ENCODE data around the gene ASAH2. TPM values are rescaled to one million over a fixed set of nuclear protein-coding genes. Genes with fewer than 3 reads are reported as not detected.

The ASAH2 gene
- total and polyA plus RNA-seq, 11 donors: 0.25 to 2.9 (median 1.00) TPM

DNA sequence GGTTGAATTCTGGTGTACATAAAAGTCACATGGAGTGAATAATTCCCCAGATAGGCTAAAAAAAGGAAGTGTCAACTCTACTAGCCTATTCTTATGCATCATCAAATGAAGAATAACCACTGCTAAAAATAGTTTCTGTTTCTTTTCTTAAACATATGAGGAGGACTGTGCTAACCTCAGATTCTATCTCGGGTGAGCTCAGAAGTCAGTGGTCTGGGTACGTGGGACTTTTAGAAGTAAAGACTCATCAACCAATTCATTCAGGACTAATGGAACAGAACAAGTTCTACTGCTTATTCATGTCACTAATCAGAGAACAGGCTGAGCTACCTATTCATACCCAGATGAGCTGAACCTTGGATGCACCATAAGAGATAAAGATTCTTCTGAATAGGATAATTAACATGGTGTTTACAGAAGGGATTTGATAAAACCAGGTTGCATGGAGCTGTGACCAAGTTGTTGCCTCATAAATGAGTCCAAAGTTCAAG lies 9.5 kb upstream of the ASAH2 start:
- TF ChIP-seq POLR2A (IDR thresholded peaks at IDR 0.05): no peak
- TF ChIP-seq, protein P1, sequence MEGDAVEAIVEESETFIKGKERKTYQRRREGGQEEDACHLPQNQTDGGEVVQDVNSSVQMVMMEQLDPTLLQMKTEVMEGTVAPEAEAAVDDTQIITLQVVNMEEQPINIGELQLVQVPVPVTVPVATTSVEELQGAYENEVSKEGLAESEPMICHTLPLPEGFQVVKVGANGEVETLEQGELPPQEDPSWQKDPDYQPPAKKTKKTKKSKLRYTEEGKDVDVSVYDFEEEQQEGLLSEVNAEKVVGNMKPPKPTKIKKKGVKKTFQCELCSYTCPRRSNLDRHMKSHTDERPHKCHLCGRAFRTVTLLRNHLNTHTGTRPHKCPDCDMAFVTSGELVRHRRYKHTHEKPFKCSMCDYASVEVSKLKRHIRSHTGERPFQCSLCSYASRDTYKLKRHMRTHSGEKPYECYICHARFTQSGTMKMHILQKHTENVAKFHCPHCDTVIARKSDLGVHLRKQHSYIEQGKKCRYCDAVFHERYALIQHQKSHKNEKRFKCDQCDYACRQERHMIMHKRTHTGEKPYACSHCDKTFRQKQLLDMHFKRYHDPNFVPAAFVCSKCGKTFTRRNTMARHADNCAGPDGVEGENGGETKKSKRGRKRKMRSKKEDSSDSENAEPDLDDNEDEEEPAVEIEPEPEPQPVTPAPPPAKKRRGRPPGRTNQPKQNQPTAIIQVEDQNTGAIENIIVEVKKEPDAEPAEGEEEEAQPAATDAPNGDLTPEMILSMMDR (IDR thresholded peaks at IDR 0.05): no peak
- peaks cover 0 to 12% (median 0%) of the 10 kb centered on the region in 12 donors for H3K4me1 ChIP-seq
- no peak for DNase-seq
- H3K27me3 ChIP-seq: peaks cover 0 to 5% (median 0%) of the 10 kb centered on the region in 9 donors
- H3K4me3 ChIP-seq: no peak overlapping the region
- WGBS, 4 donors: 30 to 49% (median 40%) methylated on average over 2 of the region's 2 CpGs
- no peaks in the 10 kb centered on the region for H3K9me3 ChIP-seq
- no peak for ATAC-seq
- intact Hi-C loops (cut with DNase I): no loop called here
- H3K27ac ChIP-seq: no peak overlapping the region
- H3K36me3 ChIP-seq: no peaks in the 10 kb centered on the region

DNA sequence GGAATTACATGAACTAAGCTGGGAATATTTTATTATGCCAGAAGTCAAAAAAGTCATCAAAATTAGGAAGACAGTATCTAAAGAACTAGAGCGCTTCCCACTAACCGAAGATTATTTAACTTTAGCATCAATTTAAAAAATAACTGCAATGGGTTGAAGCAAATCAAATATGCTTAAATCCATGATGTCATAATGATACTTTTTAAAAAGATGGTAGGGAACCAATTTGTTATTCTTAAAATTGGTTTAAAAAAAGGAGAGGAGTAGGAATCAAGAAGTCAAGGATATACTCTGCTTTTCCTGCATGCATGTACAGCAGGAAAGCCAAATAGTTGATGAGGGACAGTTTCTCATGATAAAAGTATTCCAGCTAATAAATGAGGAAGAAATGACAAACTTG lies 3.2 kb upstream of the ASAH2 start:
- no peak overlapping the region for H3K4me3 ChIP-seq
- intact Hi-C loops (cut with DNase I): no loop called here
- H3K36me3 ChIP-seq: no peaks in the 10 kb centered on the region
- WGBS, 4 donors: 42 to 72% (median 58%) methylated on average over 2 of the region's 2 CpGs
- H3K27ac ChIP-seq: no peak overlapping the region
- DNase-seq (no peak), ATAC-seq (no peak)
- H3K9me3 ChIP-seq: no peaks in the 10 kb centered on the region
- no peak for TF ChIP-seq POLR2A (IDR thresholded peaks at IDR 0.05)
- TF ChIP-seq, protein P1 (IDR thresholded peaks at IDR 0.05): no peak
- peaks cover 0 to 8% (median 0%) of the 10 kb centered on the region in 9 donors for H3K27me3 ChIP-seq
- H3K4me1 ChIP-seq: no peaks in the 10 kb centered on the region

DNA sequence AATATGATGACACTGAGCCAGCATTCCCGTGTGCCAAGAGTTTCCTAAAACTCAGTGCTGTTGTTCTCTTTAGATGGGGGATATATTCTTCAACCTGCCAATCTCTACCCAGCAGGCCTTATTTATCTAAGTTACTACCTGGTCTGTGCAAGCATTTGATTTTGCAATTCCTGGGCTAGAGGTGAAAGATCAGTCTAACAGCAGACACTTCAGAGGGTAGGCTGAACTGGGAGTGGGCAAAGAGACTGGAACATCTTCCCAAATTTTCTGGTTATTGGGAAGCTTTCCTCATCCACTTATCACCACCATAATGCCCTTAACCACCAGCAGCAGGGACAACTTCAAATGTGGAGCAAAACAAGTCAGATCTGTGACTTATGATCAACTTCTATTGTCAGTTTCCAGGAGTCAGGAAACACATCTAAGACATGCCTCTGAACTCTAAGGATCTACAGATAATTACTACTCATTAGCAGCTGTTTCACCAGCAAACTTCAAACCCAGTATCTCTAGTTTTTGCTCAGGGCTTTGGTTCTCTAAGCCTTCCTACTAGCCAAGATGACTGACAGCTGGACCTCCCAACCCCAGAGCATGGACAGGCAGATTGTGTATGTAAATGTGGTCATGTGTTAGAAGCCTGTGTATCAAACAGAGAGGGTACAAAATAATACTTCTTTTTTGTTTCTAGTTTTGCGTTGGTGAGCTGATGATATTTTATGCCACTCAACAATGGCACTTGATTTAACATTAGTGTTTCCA lies 1.0 kb downstream of the ASAH2 start:
- no peak overlapping the region for H3K27ac ChIP-seq
- WGBS, 4 donors: 79 to 90% (median 86%) methylated on average over 2 of the region's 2 CpGs
- no peak for ATAC-seq
- TF ChIP-seq POLR2A (IDR thresholded peaks at IDR 0.05): no peak
- TF ChIP-seq, protein P1 (IDR thresholded peaks at IDR 0.05): no peak
- intact Hi-C loops (cut with DNase I): no loop called here
- H3K9me3 ChIP-seq: no peaks in the 10 kb centered on the region
- peaks cover 0 to 3% (median 0%) of the 10 kb centered on the region in 9 donors for H3K27me3 ChIP-seq
- no peak overlapping the region for H3K4me3 ChIP-seq
- H3K36me3 ChIP-seq: no peaks in the 10 kb centered on the region
- H3K4me1 ChIP-seq: no peaks in the 10 kb centered on the region
- no peak for DNase-seq

DNA sequence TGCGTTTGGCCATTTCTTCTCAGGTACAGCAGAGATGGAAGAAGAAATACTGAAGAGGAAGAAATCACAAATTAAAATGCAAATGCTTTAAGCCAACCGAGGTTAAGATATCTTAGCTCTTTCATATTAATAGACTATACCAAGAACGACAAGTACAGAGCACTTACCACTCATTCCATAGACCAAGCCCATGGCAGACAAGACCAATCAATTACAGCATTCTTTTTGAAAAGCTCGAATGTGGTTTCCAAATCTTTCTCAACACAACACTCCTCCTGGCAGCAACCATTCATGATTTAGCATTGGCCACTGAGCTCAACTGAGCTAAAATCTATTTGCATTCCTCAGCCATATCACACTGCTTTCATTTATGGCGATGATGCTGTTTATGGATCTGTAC lies 2.7 kb downstream of the ASAH2 start:
- ATAC-seq: no peak
- Histone ChIP-seq H3K27ac (no peak overlapping the region), H3K9me3 (no peaks in the 10 kb centered on the region), H3K27me3 (peaks cover 0 to 7% (median 0%) of the 10 kb centered on the region in 9 donors), H3K4me3 (no peak overlapping the region), H3K4me1 (no peaks in the 10 kb centered on the region), H3K36me3 (no peaks in the 10 kb centered on the region)
- 75 to 88% (median 82%) methylated on average over 5 of the region's 5 CpGs for WGBS, 4 donors
- no peak for TF ChIP-seq POLR2A (IDR thresholded peaks at IDR 0.05)
- TF ChIP-seq, protein P1 (IDR thresholded peaks at IDR 0.05): no peak
- DNase-seq: no peak
- intact Hi-C loops (cut with DNase I): no loop called here

Data from heart left ventricle (tissue), 16 donors.